Spinal cord (tissue), 10 donors: Measurements from ENCODE around the gene ACSS3. TPM values are rescaled to one million over a fixed set of nuclear protein-coding genes. Genes with fewer than 3 reads are reported as not detected.
"Not testable (repeated sequence)": the region's sequence is repeated elsewhere in the genome, so short reads cannot be mapped to it uniquely, and the experiment has no call there.

ENCODE experiments used
- DNase-seq, 6 donors: peaks; one replicate each; pipeline versions ENCODE4 v3.0.0 to v3.0.0-alpha.2; 2013 to 2015; ENCODE audit warnings: low spot score in 6 of 6, low read depth in 4 of 6
- H3K27ac ChIP-seq: one replicate; pipeline ENCODE4 v1.5.1; 2013; ENCODE audit warnings: low read depth, low read length, control low read depth
- H3K27me3 ChIP-seq: one replicate; pipeline ENCODE4 v1.6.1; 2013; ENCODE audit warnings: low read length; ENCODE audit not compliant: control insufficient read depth, insufficient read depth
- H3K36me3 ChIP-seq: one replicate; pipeline ENCODE4 v1.6.1; 2013; ENCODE audit warnings: low read length; ENCODE audit not compliant: control insufficient read depth, insufficient read depth
- H3K4me1 ChIP-seq: one replicate; pipeline ENCODE4 v1.6.1; 2013; ENCODE audit warnings: low read length; ENCODE audit not compliant: control insufficient read depth, insufficient read depth
- H3K4me3 ChIP-seq: one replicate; pipeline ENCODE4 v1.5.1; 2013; ENCODE audit warnings: low read depth, low read length, control low read depth
- H3K9me3 ChIP-seq: one replicate; pipeline ENCODE4 v1.6.1; 2013; ENCODE audit warnings: low read length; ENCODE audit not compliant: control insufficient read depth, insufficient read depth
- WGBS: methylation state at CpG from one replicate; pipeline ENCODE4 v1.1.5; 2013; ENCODE audit warnings: missing lambda C conversion rate; ENCODE audit not compliant: insufficient coverage; 5-methylcytosine and 5-hydroxymethylcytosine counted together
- long read RNA-seq, 4 donors: transcript quantifications; one replicate each; lab custom pipeline, GENCODE V29; 2026
- polyA plus RNA-seq, 2 donors: library from polyadenylated mRNA; unstranded; fragments of 120-200 nt; gene quantifications; one replicate each; pipeline ENCODE4 v1.2.1, GENCODE V29; 2013; ENCODE audit not compliant: insufficient read length in 2 of 2
- total RNA-seq, 2 donors: library from RNA; depleted of rRNA in 1 of 2; stranded (reverse); fragments of 120-200 nt in 1 of 2; fragments of >200 nt in 1 of 2; gene quantifications; one replicate each; pipeline versions ENCODE4 v1.2.3 to v1.2.4, GENCODE V29; 2013 to 2014
- donor health status: healthy.

Gene ACSS3, protein sequence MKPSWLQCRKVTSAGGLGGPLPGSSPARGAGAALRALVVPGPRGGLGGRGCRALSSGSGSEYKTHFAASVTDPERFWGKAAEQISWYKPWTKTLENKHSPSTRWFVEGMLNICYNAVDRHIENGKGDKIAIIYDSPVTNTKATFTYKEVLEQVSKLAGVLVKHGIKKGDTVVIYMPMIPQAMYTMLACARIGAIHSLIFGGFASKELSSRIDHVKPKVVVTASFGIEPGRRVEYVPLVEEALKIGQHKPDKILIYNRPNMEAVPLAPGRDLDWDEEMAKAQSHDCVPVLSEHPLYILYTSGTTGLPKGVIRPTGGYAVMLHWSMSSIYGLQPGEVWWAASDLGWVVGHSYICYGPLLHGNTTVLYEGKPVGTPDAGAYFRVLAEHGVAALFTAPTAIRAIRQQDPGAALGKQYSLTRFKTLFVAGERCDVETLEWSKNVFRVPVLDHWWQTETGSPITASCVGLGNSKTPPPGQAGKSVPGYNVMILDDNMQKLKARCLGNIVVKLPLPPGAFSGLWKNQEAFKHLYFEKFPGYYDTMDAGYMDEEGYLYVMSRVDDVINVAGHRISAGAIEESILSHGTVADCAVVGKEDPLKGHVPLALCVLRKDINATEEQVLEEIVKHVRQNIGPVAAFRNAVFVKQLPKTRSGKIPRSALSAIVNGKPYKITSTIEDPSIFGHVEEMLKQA
- total RNA-seq (10 to 100 TPM; 26.0 to 32.1 TPM), polyA plus RNA-seq (10 to 100 TPM in 1 of 2 donors, 1 to 10 TPM in 1; 8.7 to 10.6 TPM)
- long read RNA-seq, donor 1, full-length matches to known transcripts, result 2 of 2 reads
- long read RNA-seq, donor 1, partial matches to known transcripts, result 0 of 2 reads
- long read RNA-seq, donor 1, other reads (novel, unspliced or antisense), result 0 of 2 reads
- long read RNA-seq, donor 2, full-length matches to known transcripts, result 1 of 1 reads
- long read RNA-seq, donor 2, partial matches to known transcripts, result 0 of 1 reads
- long read RNA-seq, donor 2, other reads (novel, unspliced or antisense), result 0 of 1 reads
- long read RNA-seq, donor 3, partial matches to known transcripts, result 0 of 2 reads
- long read RNA-seq, donor 3, other reads (novel, unspliced or antisense), result 0 of 2 reads
- long read RNA-seq, donor 4, full-length matches to known transcripts, result 4 of 9 reads
- long read RNA-seq, donor 4, partial matches to known transcripts, result 5 of 9 reads
- long read RNA-seq, donor 4, other reads (novel, unspliced or antisense), result 0 of 9 reads

DNA sequence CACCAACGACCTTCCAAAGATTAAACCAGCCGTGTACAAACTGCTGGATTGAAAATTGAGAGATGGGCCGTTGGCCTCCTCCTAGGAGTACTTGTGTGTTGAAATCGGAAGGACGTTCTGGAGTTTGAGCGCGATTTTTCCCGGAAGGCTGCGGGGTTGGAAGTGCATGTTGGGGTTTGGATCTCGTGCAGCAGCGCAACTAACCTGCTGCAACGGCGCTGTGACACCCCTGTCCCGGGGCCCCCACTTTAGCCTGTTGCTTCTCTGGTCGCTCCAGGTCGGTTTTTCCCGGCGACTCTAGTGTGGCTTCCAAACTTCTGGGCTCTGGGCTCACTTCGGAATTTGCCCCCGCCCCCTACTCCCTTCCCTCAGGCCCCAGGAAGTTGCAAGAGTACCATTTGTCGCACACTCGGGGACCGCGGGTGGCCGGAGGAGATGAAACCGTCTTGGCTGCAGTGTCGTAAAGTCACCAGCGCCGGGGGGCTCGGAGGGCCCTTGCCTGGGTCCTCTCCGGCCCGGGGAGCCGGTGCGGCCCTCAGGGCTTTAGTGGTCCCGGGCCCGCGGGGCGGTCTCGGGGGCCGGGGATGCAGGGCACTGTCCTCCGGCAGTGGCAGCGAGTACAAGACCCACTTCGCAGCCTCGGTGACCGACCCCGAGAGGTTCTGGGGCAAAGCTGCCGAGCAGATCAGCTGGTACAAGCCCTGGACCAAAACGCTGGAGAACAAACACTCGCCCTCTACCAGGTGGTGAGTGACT lies at the start of gene ACSS3:
Gene ACSS3 (plus strand): TSS at position 394 of the 756 bp plus-strand sequence. CDS start 42 bp downstream, at position 436.
- peaks cover 12% of the 10 kb centered on the region for H3K27me3 ChIP-seq
- DNase-seq, result peak in 4 of 6 donors; percentile 48 to 85 (median 53)
- no peaks in the 10 kb centered on the region for H3K36me3 ChIP-seq
- H3K4me1 ChIP-seq, result peaks cover 11% of the 10 kb centered on the region
- 2% methylated on average over 48 of the region's 49 CpGs for WGBS
- H3K4me3 ChIP-seq, result peak within 1 kb of the TSS; percentile 74
- peak within 1 kb of the TSS; percentile 81 for H3K27ac ChIP-seq
- H3K9me3 ChIP-seq, result no peaks in the 10 kb centered on the region

DNA sequence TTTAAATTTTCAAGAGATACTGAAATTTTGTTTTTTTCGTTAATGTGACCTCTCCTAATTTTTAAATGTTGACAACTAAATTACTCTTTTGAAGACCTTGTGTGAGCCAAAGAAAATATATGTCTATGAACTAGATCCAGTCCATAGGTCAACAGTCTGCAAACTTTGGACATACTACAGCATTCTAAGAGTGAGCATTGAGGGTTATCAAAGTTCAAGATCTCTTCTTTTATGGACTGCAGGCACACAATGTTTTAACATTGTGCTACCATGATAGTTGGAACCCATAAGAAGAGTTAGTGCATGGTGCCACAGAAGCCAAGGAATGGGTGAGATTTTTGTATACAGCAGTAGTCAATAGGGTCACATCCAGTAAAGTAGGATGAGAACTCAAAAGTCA lies 43.0 kb upstream of the ACSS3 start:
- no peaks in the 10 kb centered on the region for H3K9me3 ChIP-seq
- H3K27ac ChIP-seq, result no peak overlapping the region
- DNase-seq, result no peak
- no peaks in the 10 kb centered on the region for H3K36me3 ChIP-seq
- WGBS, result no CpG with 5 or more reads among the region's 1 CpG
- no peak overlapping the region for H3K4me3 ChIP-seq
- H3K27me3 ChIP-seq, result no peaks in the 10 kb centered on the region
- no peaks in the 10 kb centered on the region for H3K4me1 ChIP-seq

DNA sequence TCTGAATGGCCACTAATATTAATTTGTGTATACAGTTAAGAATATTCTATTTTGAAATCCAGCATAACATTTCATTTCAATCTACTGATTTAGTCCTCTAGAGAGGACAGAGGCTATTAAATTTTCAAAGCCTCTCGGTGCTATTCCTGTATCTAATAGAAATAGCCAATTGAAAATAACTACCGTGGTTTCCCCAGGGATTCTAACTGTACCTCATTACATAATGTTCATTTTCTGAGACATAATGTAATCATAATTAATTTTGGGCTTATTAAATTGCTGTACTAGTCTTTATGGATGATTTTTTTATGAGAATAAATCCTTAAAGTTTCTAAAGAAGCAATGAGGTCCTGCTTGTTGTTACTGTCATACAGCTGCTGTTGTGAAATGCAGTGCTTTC lies 38.6 kb upstream of the ACSS3 start:
- Histone ChIP-seq H3K9me3 (no peaks in the 10 kb centered on the region), H3K27ac (no peak overlapping the region), H3K4me1 (no peaks in the 10 kb centered on the region), H3K27me3 (no peaks in the 10 kb centered on the region), H3K36me3 (no peaks in the 10 kb centered on the region), H3K4me3 (no peak overlapping the region)
- peak in 1 of 6 donors; percentile 58 for DNase-seq
- WGBS, result no CpG with 5 or more reads among the region's 2 CpGs

DNA sequence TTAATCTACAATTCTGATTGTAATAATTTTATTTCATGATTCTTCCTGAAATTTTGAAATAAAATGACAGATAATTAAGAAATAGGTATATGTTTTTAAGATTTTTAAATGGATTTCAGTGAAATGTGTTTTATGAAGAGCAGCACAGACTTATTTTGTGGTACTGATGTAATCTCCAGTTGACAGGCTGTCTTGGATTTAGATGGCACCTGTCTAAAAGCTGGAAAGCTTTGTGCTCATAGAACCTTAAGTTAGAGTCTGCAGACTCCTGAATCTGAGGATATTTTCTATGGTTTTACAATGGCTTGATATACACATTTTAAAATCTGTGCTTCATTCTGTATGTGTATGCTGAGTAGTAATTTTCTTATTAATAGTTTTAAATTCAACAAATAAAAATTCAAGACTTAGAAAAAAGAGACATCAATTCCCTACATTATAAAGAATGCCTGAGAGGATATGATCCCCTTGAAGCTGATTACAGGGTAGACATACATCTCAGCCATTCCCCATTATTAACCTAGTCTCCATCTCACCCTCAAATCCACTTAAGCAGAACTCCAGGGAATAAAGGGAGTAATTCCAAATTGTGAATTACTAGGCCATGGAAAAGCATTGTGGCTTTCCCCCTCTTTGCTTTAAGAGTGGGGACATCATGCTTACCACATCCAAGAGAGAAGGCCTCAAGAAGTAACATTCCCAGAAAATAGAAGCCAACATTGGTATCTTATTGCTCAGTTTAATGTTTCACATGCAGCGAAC lies 33.7 kb upstream of the ACSS3 start:
- no peaks in the 10 kb centered on the region for H3K36me3 ChIP-seq
- no peak for DNase-seq
- H3K27me3 ChIP-seq, result no peaks in the 10 kb centered on the region
- no peaks in the 10 kb centered on the region for H3K9me3 ChIP-seq
- no peak overlapping the region for H3K4me3 ChIP-seq
- no peak overlapping the region for H3K27ac ChIP-seq
- no peaks in the 10 kb centered on the region for H3K4me1 ChIP-seq
- WGBS, result no CpG with 5 or more reads among the region's 1 CpG

DNA sequence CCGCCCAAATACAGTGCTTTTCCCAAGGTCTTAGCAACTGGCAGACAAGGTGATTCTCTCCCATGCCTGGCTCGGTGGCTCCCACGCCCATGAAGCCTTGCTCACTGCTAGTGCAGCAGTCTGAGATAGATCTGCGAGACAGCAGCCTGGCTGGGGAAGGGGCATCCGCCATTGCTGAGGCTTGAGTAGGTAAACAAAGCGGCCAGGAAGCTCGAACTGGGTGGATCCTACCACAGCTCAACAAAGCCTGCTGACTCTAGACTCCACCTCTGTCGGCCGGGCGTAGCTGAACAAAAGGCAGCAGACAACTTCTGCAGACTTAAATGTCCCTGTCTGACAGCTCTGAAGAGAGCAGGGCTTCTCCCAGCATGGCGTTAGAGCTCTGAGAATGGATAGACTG lies 12.9 kb upstream of the ACSS3 start:
- not testable (repeated sequence) for H3K27ac ChIP-seq, H3K36me3 ChIP-seq, H3K9me3 ChIP-seq, H3K27me3 ChIP-seq, H3K4me3 ChIP-seq, DNase-seq, H3K4me1 ChIP-seq
- WGBS, result 91% methylated on average over 8 of the region's 11 CpGs

DNA sequence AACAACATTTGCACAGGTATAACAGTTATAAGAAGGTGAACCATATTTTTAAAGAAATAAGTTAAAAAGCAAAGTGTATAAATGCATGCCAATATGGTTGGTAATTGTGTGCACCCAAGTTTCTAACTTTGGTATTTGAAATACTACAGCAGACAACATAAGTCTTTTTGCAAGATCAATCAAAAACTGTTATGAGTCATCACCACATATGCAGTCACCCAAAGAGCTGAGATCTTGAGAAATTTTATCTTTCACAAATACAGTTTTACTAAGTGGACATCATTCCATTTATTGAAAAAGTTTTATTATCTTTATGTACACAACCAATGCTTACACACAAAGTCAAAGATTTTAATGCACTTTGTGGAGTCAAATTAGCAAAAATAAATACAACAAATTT lies 7.0 kb upstream of the ACSS3 start:
- no peaks in the 10 kb centered on the region for H3K27me3 ChIP-seq
- H3K9me3 ChIP-seq, result no peaks in the 10 kb centered on the region
- DNase-seq, result no peak
- no peaks in the 10 kb centered on the region for H3K4me1 ChIP-seq
- H3K4me3 ChIP-seq, result no peak overlapping the region
- no peaks in the 10 kb centered on the region for H3K36me3 ChIP-seq
- no peak overlapping the region for H3K27ac ChIP-seq

DNA sequence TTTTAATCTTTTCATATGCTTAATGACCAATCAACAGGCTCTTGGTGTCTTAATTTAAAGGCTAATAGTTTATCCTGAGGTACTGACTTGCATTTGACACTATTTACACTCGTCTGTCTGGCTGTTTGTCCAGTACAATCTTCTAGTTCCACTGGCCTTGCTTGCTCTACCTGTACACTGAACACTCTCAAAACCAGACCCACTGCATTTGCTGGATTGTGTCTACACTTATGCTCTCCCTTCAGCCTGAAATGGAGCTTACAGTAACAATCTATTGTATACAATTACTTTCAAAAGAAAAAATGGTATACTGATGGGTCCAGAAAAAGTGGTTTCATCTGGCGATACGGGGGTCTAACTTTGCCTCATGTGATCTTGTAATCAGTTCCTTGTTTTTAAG lies 2.3 kb upstream of the ACSS3 start:
- Histone ChIP-seq H3K4me1 (peaks cover 11% of the 10 kb centered on the region), H3K27ac (no peak overlapping the region), H3K4me3 (no peak overlapping the region), H3K27me3 (peaks cover 12% of the 10 kb centered on the region), H3K9me3 (no peaks in the 10 kb centered on the region), H3K36me3 (no peaks in the 10 kb centered on the region)
- no peak for DNase-seq
- WGBS, result 82% methylated on average over 3 of the region's 3 CpGs

DNA sequence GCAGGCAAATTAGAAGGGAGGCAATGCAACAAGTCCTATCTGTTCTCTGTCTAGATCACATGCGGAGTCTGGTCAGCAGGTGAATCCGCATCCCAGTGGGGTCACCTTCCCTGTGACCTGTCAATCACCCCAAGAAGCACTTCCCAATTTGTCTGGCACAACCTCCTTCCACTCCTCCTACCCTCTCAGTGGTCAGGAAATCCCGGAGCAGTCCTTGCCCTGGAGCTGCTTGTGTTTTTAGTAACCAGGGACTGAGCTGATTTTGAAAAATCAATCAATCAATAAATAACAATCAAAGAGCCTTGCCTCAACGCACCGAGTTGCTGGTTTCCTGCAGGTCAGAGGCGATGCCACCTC lies 572 bp upstream of the ACSS3 start:
- peak overlapping the region; percentile 74 for H3K4me3 ChIP-seq
- no peaks in the 10 kb centered on the region for H3K36me3 ChIP-seq
- H3K9me3 ChIP-seq, result no peaks in the 10 kb centered on the region
- WGBS, result 59% methylated on average over 2 of the region's 6 CpGs
- peaks cover 12% of the 10 kb centered on the region for H3K27me3 ChIP-seq
- peak overlapping the region; percentile 81 for H3K27ac ChIP-seq
- peaks cover 11% of the 10 kb centered on the region for H3K4me1 ChIP-seq
- peak in 3 of 6 donors; percentile 32 to 69 (median 38) for DNase-seq
